Inferior parietal cortex (tissue), 1 donor: ENCODE results near the gene LAMC3.
"Not testable (repeated sequence)": the region's sequence is repeated elsewhere in the genome, so short reads cannot be mapped to it uniquely, and the experiment has no call there.

ENCODE experiments used
- DNase-seq: peaks from one replicate; pipeline ENCODE4 v3.0.0-alpha.2; 2016; ENCODE audit errors: extremely low spot score

Gene LAMC3

DNA sequence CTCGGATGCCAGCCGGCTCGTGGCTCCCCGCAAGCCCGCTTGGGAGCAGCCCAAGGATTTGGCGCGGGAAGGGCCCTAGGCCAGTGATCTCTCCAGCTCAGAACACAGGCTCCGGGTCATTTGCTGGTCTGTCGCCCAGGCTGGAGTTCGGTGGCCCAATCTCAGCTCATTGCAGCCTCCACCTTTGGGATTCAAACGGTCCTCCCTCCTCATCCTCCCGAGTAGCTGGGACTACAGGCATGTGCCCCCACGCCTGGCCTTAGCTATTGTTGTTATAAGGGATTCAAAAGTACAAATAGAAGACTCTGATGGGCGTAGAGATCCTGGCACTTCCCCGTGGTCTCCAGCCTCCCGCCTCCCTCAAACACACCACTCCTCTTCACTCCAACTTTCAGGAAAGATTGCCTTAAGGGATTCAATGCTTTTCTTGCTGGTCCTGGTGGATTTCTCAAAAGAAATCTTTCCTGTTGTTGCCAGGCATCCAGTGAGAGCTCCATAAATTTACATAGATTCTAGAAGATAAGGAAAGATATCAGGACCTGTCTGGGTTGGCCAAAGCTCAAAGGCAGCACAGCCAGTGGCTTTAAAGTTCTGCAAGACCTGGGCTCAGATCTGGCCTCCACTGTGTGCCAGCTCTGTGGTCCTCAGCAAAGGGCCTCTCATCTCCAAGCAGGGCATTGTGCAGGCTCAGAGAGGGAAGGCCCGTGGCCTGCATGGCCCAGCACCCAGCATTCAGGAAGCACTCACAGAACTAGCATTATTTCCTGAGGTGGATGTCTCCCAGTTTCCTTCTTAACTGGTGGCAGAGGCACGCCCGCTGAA is 88.4 kb downstream of the LAMC3 start:
- no peak for DNase-seq

DNA sequence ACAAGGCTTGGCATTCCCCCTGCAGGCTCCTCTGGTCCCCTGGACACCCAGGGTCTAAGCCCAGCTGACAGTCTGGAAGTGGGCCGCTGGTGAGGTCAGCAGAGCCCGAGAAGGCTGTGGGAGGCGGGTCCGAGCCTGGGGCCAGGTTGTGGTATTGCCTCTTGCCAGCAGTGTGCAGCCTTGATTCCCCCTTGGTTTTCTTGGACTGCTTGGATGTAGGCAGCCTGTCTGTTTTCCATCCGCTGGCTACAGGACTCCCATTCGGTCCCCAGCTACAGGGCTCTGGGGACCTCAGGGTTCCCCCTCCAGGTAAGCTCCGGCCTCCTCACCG is 88.9 kb downstream of the LAMC3 start:
- no peak for DNase-seq

DNA sequence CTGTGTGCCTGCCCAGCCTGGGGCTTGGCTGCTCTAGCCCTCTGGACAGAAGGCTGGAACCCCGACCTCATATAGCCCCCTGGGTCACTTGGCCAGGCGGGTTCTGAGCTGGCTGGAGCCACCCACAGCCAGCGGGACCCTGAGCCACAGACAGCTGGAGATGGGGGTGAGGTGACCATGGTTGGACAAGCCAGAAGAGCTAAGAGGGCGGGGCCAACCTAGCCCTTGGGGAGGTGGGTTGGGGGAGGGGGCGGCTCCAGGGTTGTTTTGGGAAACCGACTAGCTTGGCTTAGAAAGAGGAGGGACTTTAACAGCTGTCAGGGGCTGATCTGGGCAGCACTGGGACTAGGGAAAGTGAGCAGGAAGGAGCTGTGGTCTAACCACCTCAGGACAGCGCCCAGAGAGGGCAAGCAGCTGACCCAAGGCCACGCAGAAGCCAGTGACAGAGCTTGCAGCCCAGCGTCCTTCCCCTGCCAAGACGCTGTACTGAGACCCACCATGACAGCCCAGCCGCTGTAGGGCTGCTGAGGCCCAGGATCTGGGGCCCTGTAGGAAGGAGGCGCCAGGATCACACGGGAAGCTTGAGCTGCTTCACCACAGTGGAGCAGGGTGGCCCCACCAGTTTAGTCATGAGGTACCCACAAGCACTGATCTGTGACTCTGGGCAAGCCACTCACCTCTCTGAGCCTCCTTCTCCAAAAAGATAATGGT is 89.6 kb downstream of the LAMC3 start:
- DNase-seq = no peak

DNA sequence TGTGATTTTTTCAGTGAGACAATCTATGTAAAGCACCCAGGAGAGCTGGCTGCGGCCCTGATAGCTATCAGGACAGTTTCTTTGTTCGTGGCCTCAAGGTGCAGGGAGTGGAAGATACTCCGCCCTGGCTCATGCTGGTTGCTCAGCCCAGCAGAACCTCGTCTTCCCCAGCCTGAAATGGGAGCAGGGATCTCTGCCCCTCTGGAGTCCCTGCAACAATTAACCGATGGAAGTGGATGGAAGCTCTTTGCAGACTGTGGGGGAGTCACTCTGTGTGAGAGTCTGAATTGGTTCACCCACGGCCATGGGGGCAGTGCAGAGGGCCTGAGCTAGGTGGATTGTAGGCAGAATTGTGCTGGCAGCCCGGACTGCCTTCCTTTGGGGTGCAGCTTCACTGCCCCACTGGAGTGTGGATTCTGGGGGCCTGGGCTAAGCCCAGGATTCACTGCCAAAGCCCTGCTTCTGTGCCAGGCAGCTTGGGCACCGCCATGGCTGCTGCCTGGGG is 90.2 kb downstream of the LAMC3 start:
- DNase-seq = no peak

DNA sequence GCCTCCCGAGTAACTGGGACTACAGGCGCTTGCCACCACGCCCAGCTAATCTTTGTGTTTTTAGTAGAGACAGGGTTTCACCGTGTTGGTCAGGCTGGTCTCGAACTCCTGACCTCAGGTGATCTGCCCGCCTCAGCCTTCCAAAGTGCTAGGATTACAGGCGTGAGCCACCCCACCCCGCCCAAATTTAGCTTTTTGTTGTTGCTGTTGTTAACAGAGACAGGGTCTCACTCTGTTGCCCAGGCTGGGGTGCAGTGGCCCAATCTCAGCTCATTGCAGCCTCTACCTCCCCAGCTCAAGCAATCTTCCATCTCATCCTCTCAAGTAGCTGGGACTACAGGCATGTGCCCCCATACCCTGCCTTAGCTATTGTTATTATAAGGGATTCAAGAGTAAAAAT is 90.9 kb downstream of the LAMC3 start:
- not testable (repeated sequence) for DNase-seq

DNA sequence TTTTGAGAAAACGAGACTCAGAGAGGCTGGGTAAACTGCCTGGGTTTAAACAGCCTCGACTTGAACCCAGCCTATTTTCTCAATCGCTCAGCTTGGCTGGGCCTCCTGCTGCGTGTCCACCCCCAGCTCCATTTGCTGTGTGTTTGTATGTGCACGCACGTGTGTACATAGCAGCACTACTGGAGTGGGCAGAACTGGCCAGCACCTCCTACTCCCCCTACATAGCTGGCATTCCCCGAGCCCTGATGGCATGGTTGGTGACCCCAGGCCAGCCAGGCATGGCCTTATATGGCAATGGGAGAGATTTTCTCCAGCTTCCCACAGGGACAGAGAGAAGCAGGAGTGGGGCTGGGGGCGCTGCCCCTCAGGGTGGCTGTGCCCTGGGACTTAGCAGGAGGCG is 91.5 kb downstream of the LAMC3 start:
- no peak for DNase-seq

DNA sequence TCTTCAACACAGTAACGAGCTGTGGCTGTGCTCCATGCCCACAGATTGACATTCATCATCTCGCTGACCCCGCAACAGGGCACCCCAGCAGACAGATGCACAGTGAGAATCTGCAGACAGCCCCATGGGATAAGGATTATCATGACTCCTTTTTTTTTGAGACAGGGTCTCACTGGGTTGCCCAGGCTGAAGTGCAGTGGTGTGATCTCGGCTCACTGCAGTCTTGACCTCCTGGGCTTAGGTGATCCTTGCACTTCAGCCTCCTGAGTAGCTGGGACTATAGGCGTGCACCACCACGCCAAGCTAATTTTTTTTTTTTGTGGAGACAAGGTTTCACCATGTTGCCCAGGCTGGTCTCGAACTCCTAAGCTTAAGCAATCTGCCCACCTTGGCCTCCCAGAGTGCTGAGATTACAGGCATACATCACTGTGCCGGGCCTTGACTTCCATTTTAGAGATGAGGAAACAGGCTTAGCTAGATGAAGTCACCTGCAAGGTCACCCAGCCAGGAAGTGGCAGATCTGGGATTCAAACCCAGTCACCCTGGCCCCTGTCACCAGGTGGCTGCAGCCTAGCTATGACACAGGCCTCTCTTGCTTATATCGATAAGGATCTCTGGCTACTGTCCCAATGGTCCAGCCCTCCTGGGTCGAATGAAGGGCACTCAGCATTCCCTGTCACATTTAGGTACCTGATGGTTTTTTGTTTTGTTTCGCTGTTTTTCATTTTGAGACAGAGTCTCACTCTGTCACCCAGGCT is 92.4 kb downstream of the LAMC3 start:
- no peak for DNase-seq

DNA sequence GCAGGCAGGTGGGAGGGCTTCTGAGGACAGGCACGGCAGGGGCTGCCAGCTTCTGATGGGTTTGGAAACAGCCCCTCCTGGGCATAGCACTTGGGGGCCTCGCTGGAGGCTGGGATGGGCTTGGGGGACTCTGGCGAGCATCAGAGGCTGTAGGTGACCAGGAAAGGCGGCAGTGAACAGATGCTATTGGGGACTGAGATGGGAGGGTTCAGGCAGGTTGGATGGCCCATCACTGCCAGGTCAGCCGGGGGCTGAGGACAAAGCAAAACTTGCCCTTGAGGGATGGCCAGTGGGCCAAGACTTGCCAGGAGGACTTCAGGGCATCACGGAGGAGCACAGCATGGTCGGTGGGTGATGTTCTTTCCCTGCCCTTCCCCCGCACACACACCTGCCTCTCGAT is 94.0 kb downstream of the LAMC3 start:
- DNase-seq = no peak

DNA sequence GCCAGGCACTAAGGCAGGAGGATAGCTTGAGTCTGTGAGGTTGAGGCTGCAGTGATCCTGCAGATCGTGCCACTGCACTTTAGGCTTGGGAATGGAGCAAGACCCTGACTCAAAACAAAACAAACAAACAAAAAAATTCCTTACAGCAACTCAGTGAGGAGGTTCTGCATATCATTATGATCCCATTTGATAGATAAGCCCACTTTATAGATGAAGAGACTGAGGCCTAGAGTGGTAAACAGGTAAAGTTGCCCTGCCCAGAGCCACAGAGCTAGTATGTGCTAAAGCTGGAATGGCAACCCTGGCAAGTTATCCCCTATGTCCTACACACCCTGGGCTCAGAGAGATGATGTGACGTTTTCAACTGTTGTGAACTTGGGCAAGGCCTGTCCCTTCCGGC is 94.6 kb downstream of the LAMC3 start:
- DNase-seq = no peak

DNA sequence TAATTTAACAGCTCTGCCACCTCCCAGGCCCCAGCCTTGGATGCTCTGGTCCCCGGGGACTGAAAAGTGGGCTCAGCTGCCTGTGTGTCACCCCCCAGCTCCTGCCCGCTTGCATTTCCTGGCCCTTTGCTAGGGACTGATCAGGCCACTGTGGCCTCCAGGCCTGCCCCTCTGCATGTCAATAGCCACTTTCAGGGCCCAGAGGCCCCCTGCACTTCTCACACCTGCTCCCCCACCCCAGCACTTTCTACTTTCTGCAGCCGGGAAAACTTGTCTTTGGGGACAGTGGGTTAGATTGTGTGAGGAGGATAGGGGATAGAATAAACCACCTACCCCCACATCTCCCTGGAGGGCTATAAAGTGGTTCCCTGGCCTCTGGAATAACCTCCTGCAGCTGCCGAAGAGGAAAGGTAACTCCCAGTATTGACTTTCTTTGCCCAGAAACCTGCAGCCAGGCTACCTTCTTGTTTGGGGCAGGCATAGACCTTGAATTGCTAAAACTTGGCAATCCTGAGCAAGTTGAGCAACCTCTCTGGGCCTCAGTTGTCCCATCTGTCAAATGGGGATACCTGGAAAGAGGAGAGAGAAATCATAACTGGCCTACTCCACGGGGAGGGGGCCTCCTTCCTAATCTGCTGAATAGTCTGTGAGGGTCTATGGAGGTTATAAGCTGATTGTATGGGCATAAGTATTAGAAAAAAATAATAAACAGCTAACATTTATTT is 95.2 kb downstream of the LAMC3 start:
- DNase-seq = no peak

DNA sequence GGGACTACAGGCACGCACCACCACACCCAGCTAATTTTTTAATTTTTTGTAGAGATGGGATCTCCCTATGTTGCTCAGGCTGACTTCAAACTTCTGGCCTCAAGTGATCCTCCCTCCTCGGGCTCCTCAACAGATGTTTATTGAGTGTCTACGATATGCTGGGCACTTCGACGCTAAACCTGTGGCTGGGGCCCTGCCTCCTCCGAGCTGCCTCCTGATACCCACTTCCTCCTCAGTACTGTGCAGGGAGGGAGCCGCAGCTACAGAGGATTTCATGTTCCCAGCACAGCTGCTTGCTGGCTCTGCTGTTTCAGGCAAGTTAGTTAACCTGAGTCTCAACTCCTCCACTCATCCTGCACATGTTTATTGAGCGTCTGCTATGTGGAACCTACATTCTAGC is 97.0 kb downstream of the LAMC3 start:
- no peak for DNase-seq

DNA sequence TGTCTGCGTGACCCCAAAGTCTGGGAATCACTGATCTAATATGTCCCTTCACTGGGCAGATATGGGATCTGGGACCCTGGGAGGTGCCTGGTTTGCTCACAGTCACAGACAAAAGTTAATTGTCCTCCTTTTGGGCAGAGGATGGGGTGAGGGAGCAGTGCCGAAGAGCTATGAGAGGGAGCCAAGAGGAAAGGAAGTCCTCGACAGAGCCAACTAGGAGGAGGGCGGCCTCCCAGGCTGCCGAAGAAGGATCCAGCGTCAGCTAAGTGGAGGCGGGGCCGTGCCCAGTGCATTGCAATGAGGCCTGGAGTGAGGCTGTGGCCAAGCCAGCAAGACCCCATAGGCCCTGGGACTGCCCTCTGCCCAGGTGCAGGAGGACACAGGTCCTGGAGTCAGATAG is 98.8 kb downstream of the LAMC3 start:
- no peak for DNase-seq

DNA sequence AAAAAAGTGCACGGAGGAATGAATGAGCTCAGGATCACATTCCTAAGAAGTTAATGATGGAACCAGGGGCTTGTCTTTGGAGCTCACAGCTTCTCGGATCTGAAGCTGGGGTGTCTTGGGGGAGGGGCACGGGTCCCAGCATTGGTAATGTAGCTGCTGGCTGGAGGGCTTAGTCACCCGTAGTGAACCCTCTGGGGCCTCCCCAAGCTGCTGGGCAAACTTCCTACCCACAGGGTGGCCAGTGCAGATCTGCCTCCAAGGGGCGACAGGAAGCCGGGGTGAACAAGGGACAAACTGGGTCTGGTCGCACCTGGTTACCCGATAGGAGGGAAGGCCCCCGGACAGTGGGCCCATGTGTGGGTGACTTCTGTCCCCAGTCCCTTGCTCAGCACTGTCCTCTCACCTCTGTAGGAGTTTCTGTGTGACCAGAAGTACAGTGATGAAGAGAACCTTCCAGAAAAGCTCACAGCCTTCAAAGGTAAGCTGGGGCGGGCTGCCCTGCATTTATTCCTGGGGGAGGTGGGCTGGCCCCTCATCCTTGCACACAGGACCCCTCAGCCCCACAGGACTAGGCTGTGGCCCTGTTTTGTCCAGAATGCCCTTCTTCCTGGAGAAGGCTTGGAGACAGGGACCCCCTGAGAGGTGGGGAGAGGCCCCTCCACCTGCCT is 102.3 kb downstream of the LAMC3 start:
- no peak for DNase-seq

DNA sequence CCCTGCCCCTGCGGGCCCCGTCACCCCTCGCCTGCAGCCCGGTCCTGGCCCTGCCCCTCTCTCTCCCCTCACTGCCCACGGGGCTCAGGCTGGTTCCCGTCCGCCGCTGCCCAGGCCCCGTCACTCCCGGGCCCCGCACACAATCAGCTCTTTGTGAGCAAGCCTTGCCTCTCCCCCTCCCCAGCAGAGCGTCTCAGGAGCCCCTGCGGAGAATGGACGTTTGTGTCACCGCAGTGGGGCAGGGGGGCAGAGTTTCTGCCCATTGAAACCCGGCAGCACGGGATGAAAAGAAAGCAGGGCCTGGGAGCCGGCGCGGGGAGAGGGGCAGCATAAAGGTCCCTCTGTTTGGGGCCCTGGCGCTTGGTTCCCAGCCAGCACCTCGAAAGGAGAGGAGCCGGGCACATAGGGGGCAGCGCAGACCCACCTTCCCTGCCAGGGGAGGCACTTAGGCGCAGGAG is 102.9 kb downstream of the LAMC3 start:
- peak; percentile 86 for DNase-seq

DNA sequence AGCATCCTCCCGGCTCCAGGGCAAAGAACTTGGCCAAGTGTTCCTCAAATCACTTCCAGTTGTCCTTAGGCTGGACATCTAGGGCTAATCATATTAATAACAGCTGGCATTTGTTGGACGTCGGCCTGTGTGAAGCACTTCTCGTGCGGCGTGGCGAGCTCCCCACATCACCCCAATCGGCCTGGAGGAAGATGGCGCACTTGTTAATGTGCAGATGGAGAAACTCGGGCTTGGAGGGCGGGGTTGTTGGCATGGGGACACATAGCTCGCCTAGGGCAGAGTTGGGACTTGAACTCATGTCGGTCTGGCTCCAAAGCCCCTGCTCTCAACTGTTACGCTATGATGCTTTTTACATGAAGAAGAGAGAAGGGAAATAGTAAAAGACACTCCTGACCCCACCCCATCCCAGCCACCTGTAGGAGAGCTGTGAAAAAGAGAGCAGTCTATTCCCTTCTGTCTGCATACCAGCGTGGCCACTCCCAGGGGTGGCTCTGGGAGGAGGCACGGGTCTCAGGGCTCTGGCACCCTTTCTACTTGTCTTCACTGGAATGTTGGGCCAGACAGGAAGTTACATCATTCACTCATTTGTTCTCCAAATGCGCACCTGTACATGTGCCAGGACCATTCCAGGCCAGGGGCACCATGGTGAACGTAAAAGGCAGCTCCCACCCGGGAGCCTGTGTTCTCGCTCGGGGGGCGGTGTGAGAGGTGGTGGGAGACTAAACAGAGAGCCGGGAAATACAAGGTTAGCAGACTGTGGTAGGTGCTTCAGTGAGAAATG is 103.6 kb downstream of the LAMC3 start:
- DNase-seq = no peak

DNA sequence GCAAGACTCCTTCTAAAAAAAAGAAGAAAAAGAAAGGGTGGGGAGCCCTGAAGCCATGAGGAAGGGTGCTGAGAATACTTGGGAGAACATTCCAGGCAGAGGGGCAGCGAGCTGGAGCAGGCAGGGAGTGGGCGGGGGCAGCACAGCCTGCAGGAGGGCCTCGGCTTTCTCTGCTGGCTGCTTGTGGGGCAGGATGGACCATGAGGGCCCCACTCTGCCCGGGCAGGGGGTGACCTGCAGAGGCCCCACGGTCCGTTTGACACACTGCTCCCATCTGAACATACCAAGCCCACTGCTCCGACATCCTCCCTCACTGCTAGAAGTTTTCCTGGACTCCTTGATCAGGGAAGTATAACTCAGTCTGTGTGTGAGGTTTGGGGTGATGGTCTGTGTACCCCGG is 104.7 kb downstream of the LAMC3 start:
- no peak for DNase-seq

DNA sequence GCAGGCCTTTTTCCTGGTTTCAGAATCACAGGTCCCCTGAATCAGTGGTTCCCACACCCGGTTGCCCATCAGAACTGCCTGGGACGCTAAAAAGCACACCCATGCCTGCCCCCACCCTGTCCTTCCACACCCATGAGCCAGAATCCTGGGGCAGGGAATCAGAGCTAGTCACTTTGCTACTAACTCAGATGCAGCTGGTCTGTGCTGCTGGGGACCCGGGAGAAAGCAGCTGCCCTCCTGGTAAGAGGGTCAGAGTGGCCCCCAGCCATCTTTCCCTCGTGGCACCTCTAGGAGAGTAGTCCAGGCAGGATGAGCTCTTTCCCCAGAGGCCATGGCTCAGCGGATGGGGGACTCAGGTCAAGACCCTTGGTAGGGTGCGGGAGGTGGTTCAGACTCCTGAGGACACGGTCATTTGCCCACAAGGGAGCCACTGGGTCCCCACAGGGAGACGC is 105.1 kb downstream of the LAMC3 start:
- no peak for DNase-seq

DNA sequence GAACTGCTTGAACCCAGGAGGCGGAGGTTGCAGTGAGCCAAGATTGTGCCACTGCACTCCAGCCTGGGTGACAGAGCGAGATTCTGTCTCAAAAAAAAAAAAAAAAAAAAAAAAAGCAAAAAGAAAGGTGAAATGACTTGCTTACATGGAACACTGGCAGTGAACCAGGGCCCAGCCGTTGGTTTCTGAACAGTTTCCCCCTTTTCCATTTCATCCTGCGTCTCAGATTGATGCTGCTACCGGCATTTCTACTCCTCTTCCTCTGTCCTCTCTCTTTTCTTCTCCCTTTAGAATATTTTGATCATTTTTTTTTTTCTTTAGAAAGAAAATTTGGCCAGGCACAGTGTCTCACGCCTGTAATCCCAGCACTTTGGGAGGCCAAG is 106.4 kb downstream of the LAMC3 start:
- DNase-seq = not testable (repeated sequence)

DNA sequence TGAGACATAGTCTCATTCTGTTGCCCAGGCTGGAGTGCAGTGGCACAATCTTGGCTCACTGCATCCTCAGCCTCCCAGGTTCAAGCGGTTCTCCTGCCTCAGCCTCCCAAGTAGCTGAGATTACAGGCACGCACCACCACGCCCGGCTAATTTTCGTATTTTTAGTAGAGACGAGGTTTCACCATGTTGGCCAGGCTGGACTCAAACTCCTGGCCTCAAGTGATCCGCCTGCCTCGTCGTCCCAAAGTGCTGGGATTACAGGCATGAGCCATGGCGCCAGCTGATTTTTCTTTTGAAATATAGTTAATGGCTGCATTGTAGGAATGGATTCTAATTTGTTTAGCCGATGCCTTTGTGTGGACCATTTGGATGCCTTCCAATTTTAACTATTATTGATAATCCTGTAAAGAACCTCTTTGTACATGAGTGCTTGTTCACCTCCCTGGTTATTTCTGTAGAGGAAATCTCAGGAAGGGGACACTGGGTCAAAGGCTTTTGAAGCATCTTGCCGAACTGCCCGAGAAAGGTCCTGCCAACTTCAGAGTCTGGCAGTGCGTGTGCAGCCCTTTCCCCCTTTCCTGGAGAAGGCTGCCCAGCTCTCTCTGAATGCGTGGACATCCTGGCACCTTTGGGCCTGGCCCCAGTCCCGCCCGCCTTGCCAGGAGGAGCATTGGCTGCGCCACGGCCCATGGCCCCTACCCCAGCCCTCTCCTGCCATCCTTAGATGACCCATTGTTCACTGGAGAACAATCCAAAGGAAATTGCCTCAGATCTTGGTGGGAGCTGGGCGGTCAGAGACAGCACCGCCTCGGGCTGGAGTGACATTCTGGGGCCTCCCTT is 107.5 kb downstream of the LAMC3 start:
- DNase-seq = no peak
